Osteocyte (in vitro differentiated cells): Measurements from ENCODE around the gene SMARCB1. TPM values are rescaled to one million over a fixed set of nuclear protein-coding genes. Genes with fewer than 3 reads are reported as not detected.
A peak's percentile ranks its signal among the peaks of the same experiment; 100 is the strongest.

Source experiments
- DNase-seq: peaks from one replicate; pipeline ENCODE4 v3.0.0; 2021; ENCODE audit warnings: mixed read lengths; ENCODE audit not compliant: unreplicated experiment; ENCODE audit errors: extremely low spot score
- H3K27ac Mint-ChIP-seq: one replicate; pipeline ENCODE4 v1.8.0; 2021; ENCODE audit warnings: mild to moderate bottlenecking, mixed read lengths; ENCODE audit not compliant: unreplicated experiment
- H3K27me3 Mint-ChIP-seq: one replicate; pipeline ENCODE4 v1.8.0; 2021; ENCODE audit warnings: mixed read lengths; ENCODE audit not compliant: unreplicated experiment
- H3K36me3 Mint-ChIP-seq: one replicate; pipeline ENCODE4 v1.8.0; 2021; ENCODE audit warnings: mixed read lengths; ENCODE audit not compliant: unreplicated experiment
- H3K4me1 Mint-ChIP-seq: one replicate; pipeline ENCODE4 v1.8.0; 2021; ENCODE audit warnings: mixed read lengths; ENCODE audit not compliant: unreplicated experiment
- H3K4me3 Mint-ChIP-seq: one replicate; pipeline ENCODE4 v1.8.0; 2021; ENCODE audit warnings: mild to moderate bottlenecking, moderate library complexity, mixed read lengths; ENCODE audit not compliant: unreplicated experiment
- H3K9me3 Mint-ChIP-seq: one replicate; pipeline ENCODE4 v1.8.0; 2021; ENCODE audit warnings: mixed read lengths; ENCODE audit not compliant: unreplicated experiment
- CTCF ChIP-seq: fragments of 200-600 bp; sonication (generic); IDR thresholded peaks from 2 replicates; pipeline ENCODE4 v1.5.0; 2021; ENCODE audit warnings: antibody characterized with exemption, mild to moderate bottlenecking, moderate library complexity
- total RNA-seq: library from RNA; stranded (reverse); gene quantifications from 2 replicates; pipeline ENCODE4 v1.2.1, GENCODE V29; 2021

Gene SMARCB1
- total RNA-seq, 1 donor from 2014 or later = 126 TPM

- Mint-ChIP-seq H3K4me1 (peaks cover 39% of the 10 kb centered on the region), H3K36me3 (peaks cover 3% of the 10 kb centered on the region), H3K9me3 (no peaks in the 10 kb centered on the region), H3K27ac (peak overlapping the region; percentile 78), H3K27me3 (no peaks in the 10 kb centered on the region), H3K4me3 (no peak overlapping the region)
- DNase-seq = no peak
- no peak for TF ChIP-seq CTCF
These were observed 5.7 kb upstream of the SMARCB1 start for GRCh38 chr22:23781065-23781464.

GRCh38 chr22:23781511-23782183 is 5.1 kb upstream of the SMARCB1 start:
- Mint-ChIP-seq H3K4me3 (no peak overlapping the region), H3K27me3 (no peaks in the 10 kb centered on the region), H3K27ac (peak overlapping the region; percentile 78), H3K9me3 (no peaks in the 10 kb centered on the region), H3K4me1 (peaks cover 40% of the 10 kb centered on the region), H3K36me3 (peaks cover 3% of the 10 kb centered on the region)
- no peak for TF ChIP-seq CTCF
- DNase-seq = no peak

- Mint-ChIP-seq H3K4me1 (peaks cover 41% of the 10 kb centered on the region), H3K36me3 (peaks cover 3% of the 10 kb centered on the region), H3K9me3 (no peaks in the 10 kb centered on the region), H3K27ac (peak overlapping the region; percentile 78), H3K4me3 (no peak overlapping the region), H3K27me3 (no peaks in the 10 kb centered on the region)
- no peak for TF ChIP-seq CTCF
- DNase-seq = no peak
These were observed 4.5 kb upstream of the SMARCB1 start for GRCh38 chr22:23782252-23782651.

- H3K4me1 Mint-ChIP-seq = peaks cover 40% of the 10 kb centered on the region
- no peak for DNase-seq
- H3K27ac Mint-ChIP-seq = no peak overlapping the region
- H3K36me3 Mint-ChIP-seq = peaks cover 3% of the 10 kb centered on the region
- no peaks in the 10 kb centered on the region for H3K27me3 Mint-ChIP-seq
- H3K9me3 Mint-ChIP-seq = no peaks in the 10 kb centered on the region
- no peak overlapping the region for H3K4me3 Mint-ChIP-seq
- TF ChIP-seq CTCF = no peak
These were observed 4.1 kb upstream of the SMARCB1 start for GRCh38 chr22:23782703-23783102.

GRCh38 chr22:23783265-23784150 is 3.3 kb upstream of the SMARCB1 start:
- H3K4me3 Mint-ChIP-seq = no peak overlapping the region
- no peaks in the 10 kb centered on the region for H3K9me3 Mint-ChIP-seq
- peaks cover 3% of the 10 kb centered on the region for H3K36me3 Mint-ChIP-seq
- peaks cover 46% of the 10 kb centered on the region for H3K4me1 Mint-ChIP-seq
- no peak for TF ChIP-seq CTCF
- H3K27me3 Mint-ChIP-seq = no peaks in the 10 kb centered on the region
- no peak overlapping the region for H3K27ac Mint-ChIP-seq
- DNase-seq = no peak
